GM23338 (cell line): ENCODE data around the gene GUCY1A2.

ENCODE experiments used
- CREB1 ChIP-seq: fragments of 250-450 bp; sonication (Bioruptor Pico); IDR thresholded peaks from 2 replicates; pipeline ENCODE4 v1.5.0; 2020; ENCODE audit warnings: low read depth, mild to moderate bottlenecking, moderate library complexity
- EZH2 ChIP-seq: fragments of 200-600 bp; sonication (generic); IDR thresholded peaks from one replicate; pipeline ENCODE4 v1.8.0; 2017; ENCODE audit warnings: antibody characterized with exemption, mild to moderate bottlenecking, low read depth; ENCODE audit not compliant: unreplicated experiment
- EZH2phosphoT487 ChIP-seq: fragments of 200-600 bp; sonication (generic); IDR thresholded peaks from one replicate; pipeline ENCODE4 v1.8.1; 2018; ENCODE audit warnings: antibody characterized with exemption; ENCODE audit not compliant: unreplicated experiment
- JUNB ChIP-seq: IDR thresholded peaks from one replicate; pipeline ENCODE4 v1.6.1; 2016; ENCODE audit warnings: antibody characterized with exemption; ENCODE audit not compliant: unreplicated experiment
- NANOG ChIP-seq: IDR thresholded peaks from 2 replicates; pipeline ENCODE4 v1.6.1; 2016; ENCODE audit warnings: antibody characterized with exemption, borderline replicate concordance
- POLR2AphosphoS5 ChIP-seq: IDR thresholded peaks from 2 replicates; pipeline ENCODE4 v1.6.1; 2016; ENCODE audit warnings: antibody characterized with exemption, low read depth
- STAT1 ChIP-seq: IDR thresholded peaks from one replicate; pipeline ENCODE4 v1.6.1; 2016; ENCODE audit warnings: antibody characterized with exemption; ENCODE audit not compliant: unreplicated experiment
- ZNF114 ChIP-seq: fragments of 250-450 bp; sonication (Bioruptor Pico); IDR thresholded peaks from 2 replicates; pipeline ENCODE4 v1.5.0; 2020; ENCODE audit warnings: mild to moderate bottlenecking, moderate library complexity
- ZNF331 ChIP-seq: fragments of 250-450 bp; sonication (Bioruptor Pico); IDR thresholded peaks from 2 replicates; pipeline ENCODE4 v1.5.0; 2020; ENCODE audit warnings: low read depth, mild to moderate bottlenecking, moderate library complexity
- TF ChIP-seq, protein P1 (sequence below), 2 experiments: fragments of 200-600 bp in 1 of 2; sonication (generic) in 1 of 2; conservative IDR thresholded peaks; 2 replicates each; pipeline versions ENCODE4 v1.5.1 to v1.6.1; 2016 to 2017; ENCODE audit warnings: antibody characterized with exemption in 2 of 2, low read depth in 2 of 2, mild to moderate bottlenecking in 2 of 2, moderate library complexity in 1 of 2
- TF ChIP-seq, protein P2 (sequence below): fragments of 250-450 bp; sonication (Bioruptor Pico); IDR thresholded peaks from 2 replicates; pipeline ENCODE4 v1.5.0; 2020; ENCODE audit warnings: mild to moderate bottlenecking, moderate library complexity
- TF ChIP-seq, protein P3 (sequence below): IDR thresholded peaks from 2 replicates; pipeline ENCODE4 v1.6.1; 2016; ENCODE audit warnings: antibody characterized with exemption
- TF ChIP-seq, protein P4 (sequence below): IDR thresholded peaks from one replicate; pipeline ENCODE4 v1.6.1; 2018; ENCODE audit warnings: antibody characterized with exemption; ENCODE audit not compliant: unreplicated experiment

- TF ChIP-seq, protein P1, sequence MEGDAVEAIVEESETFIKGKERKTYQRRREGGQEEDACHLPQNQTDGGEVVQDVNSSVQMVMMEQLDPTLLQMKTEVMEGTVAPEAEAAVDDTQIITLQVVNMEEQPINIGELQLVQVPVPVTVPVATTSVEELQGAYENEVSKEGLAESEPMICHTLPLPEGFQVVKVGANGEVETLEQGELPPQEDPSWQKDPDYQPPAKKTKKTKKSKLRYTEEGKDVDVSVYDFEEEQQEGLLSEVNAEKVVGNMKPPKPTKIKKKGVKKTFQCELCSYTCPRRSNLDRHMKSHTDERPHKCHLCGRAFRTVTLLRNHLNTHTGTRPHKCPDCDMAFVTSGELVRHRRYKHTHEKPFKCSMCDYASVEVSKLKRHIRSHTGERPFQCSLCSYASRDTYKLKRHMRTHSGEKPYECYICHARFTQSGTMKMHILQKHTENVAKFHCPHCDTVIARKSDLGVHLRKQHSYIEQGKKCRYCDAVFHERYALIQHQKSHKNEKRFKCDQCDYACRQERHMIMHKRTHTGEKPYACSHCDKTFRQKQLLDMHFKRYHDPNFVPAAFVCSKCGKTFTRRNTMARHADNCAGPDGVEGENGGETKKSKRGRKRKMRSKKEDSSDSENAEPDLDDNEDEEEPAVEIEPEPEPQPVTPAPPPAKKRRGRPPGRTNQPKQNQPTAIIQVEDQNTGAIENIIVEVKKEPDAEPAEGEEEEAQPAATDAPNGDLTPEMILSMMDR (conservative IDR thresholded peaks at IDR 0.05; ENCODE audit: low read depth in 2 of 2), result no peak
- TF ChIP-seq JUNB (no peak), CREB1 (CRISPR knock-in tag) (no peak), EZH2 (no peak), EZH2phosphoT487 (no peak), NANOG (no peak), POLR2AphosphoS5 (no peak), ZNF331 (CRISPR knock-in tag) (no peak), STAT1 (no peak), ZNF114 (no peak)
- TF ChIP-seq, protein P2, sequence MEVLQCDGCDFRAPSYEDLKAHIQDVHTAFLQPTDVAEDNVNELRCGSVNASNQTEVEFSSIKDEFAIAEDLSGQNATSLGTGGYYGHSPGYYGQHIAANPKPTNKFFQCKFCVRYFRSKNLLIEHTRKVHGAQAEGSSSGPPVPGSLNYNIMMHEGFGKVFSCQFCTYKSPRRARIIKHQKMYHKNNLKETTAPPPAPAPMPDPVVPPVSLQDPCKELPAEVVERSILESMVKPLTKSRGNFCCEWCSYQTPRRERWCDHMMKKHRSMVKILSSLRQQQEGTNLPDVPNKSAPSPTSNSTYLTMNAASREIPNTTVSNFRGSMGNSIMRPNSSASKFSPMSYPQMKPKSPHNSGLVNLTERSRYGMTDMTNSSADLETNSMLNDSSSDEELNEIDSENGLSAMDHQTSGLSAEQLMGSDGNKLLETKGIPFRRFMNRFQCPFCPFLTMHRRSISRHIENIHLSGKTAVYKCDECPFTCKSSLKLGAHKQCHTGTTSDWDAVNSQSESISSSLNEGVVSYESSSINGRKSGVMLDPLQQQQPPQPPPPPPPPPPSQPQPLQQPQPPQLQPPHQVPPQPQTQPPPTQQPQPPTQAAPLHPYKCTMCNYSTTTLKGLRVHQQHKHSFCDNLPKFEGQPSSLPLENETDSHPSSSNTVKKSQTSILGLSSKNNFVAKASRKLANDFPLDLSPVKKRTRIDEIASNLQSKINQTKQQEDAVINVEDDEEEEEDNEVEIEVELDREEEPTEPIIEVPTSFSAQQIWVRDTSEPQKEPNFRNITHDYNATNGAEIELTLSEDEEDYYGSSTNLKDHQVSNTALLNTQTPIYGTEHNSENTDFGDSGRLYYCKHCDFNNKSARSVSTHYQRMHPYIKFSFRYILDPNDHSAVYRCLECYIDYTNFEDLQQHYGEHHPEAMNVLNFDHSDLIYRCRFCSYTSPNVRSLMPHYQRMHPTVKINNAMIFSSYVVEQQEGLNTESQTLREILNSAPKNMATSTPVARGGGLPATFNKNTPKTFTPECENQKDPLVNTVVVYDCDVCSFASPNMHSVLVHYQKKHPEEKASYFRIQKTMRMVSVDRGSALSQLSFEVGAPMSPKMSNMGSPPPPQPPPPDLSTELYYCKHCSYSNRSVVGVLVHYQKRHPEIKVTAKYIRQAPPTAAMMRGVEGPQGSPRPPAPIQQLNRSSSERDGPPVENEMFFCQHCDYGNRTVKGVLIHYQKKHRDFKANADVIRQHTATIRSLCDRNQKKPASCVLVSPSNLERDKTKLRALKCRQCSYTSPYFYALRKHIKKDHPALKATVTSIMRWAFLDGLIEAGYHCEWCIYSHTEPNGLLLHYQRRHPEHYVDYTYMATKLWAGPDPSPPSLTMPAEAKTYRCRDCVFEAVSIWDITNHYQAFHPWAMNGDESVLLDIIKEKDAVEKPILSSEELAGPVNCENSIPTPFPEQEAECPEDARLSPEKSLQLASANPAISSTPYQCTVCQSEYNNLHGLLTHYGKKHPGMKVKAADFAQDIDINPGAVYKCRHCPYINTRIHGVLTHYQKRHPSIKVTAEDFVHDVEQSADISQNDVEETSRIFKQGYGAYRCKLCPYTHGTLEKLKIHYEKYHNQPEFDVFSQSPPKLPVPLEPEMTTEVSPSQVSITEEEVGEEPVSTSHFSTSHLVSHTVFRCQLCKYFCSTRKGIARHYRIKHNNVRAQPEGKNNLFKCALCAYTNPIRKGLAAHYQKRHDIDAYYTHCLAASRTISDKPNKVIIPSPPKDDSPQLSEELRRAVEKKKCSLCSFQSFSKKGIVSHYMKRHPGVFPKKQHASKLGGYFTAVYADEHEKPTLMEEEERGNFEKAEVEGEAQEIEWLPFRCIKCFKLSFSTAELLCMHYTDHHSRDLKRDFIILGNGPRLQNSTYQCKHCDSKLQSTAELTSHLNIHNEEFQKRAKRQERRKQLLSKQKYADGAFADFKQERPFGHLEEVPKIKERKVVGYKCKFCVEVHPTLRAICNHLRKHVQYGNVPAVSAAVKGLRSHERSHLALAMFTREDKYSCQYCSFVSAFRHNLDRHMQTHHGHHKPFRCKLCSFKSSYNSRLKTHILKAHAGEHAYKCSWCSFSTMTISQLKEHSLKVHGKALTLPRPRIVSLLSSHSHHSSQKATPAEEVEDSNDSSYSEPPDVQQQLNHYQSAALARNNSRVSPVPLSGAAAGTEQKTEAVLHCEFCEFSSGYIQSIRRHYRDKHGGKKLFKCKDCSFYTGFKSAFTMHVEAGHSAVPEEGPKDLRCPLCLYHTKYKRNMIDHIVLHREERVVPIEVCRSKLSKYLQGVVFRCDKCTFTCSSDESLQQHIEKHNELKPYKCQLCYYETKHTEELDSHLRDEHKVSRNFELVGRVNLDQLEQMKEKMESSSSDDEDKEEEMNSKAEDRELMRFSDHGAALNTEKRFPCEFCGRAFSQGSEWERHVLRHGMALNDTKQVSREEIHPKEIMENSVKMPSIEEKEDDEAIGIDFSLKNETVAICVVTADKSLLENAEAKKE, result no peak
- TF ChIP-seq, protein P3, sequence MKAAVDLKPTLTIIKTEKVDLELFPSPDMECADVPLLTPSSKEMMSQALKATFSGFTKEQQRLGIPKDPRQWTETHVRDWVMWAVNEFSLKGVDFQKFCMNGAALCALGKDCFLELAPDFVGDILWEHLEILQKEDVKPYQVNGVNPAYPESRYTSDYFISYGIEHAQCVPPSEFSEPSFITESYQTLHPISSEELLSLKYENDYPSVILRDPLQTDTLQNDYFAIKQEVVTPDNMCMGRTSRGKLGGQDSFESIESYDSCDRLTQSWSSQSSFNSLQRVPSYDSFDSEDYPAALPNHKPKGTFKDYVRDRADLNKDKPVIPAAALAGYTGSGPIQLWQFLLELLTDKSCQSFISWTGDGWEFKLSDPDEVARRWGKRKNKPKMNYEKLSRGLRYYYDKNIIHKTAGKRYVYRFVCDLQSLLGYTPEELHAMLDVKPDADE, result no peak
- TF ChIP-seq, protein P4, sequence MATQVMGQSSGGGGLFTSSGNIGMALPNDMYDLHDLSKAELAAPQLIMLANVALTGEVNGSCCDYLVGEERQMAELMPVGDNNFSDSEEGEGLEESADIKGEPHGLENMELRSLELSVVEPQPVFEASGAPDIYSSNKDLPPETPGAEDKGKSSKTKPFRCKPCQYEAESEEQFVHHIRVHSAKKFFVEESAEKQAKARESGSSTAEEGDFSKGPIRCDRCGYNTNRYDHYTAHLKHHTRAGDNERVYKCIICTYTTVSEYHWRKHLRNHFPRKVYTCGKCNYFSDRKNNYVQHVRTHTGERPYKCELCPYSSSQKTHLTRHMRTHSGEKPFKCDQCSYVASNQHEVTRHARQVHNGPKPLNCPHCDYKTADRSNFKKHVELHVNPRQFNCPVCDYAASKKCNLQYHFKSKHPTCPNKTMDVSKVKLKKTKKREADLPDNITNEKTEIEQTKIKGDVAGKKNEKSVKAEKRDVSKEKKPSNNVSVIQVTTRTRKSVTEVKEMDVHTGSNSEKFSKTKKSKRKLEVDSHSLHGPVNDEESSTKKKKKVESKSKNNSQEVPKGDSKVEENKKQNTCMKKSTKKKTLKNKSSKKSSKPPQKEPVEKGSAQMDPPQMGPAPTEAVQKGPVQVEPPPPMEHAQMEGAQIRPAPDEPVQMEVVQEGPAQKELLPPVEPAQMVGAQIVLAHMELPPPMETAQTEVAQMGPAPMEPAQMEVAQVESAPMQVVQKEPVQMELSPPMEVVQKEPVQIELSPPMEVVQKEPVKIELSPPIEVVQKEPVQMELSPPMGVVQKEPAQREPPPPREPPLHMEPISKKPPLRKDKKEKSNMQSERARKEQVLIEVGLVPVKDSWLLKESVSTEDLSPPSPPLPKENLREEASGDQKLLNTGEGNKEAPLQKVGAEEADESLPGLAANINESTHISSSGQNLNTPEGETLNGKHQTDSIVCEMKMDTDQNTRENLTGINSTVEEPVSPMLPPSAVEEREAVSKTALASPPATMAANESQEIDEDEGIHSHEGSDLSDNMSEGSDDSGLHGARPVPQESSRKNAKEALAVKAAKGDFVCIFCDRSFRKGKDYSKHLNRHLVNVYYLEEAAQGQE, result no peak
Observed at GRCh38 chr11:106827687-106828086, 190.6 kb downstream of the GUCY1A2 start.
